Esophagus muscularis mucosa (tissue), 4 donors: ENCODE measurements around the gene CD34.

Experiments used
- EP300 ChIP-seq: sonication (generic); formaldehyde crosslinking; IDR thresholded peaks from one replicate; pipeline ENCODE4 v1.6.1; 2017; ENCODE audit warnings: antibody characterized with exemption
- POLR2A ChIP-seq: fragments of 450-650 bp; IDR thresholded peaks from one replicate; pipeline ENCODE4 v1.6.1; 2017; ENCODE audit warnings: antibody characterized with exemption, moderate library complexity, mild to moderate bottlenecking, low read depth
- POLR2AphosphoS5 ChIP-seq, 2 donors: sonication (generic); formaldehyde crosslinking; IDR thresholded peaks; one replicate each; pipeline ENCODE4 v1.6.1; 2017; ENCODE audit warnings: antibody characterized with exemption in 2 of 2
- TF ChIP-seq, protein P1 (sequence below), 3 experiments: fragments of 200-600 bp in 2 of 3; fragments of 450-650 bp in 1 of 3; sonication (generic) in 2 of 3; IDR thresholded peaks; one replicate each; pipeline ENCODE4 v1.5.1; 2017 to 2019; ENCODE audit warnings: antibody characterized with exemption in 3 of 3, mild to moderate bottlenecking in 2 of 3, moderate library complexity in 1 of 3

DNA sequence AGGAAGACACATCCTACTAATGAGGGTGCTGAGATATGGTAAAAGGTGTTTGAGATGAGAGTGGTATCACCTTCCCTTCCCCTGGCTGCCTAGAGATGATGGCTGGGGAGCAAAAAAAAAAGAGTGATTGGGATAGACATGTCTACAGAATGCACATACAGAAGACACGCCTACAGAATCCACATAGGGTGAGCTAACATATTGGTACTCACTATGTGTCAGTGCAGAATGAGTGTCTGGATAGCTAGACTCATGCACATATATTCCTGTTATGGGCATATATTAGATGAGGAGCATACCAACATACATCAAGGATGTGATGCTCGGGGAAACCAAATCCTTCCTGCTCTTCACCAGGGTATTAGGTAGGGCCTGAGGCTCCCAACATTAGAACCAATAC, 16.2 kb downstream of the CD34 start:
- TF ChIP-seq, protein P1, sequence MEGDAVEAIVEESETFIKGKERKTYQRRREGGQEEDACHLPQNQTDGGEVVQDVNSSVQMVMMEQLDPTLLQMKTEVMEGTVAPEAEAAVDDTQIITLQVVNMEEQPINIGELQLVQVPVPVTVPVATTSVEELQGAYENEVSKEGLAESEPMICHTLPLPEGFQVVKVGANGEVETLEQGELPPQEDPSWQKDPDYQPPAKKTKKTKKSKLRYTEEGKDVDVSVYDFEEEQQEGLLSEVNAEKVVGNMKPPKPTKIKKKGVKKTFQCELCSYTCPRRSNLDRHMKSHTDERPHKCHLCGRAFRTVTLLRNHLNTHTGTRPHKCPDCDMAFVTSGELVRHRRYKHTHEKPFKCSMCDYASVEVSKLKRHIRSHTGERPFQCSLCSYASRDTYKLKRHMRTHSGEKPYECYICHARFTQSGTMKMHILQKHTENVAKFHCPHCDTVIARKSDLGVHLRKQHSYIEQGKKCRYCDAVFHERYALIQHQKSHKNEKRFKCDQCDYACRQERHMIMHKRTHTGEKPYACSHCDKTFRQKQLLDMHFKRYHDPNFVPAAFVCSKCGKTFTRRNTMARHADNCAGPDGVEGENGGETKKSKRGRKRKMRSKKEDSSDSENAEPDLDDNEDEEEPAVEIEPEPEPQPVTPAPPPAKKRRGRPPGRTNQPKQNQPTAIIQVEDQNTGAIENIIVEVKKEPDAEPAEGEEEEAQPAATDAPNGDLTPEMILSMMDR (IDR thresholded peaks at IDR 0.05), result no peak
- TF ChIP-seq POLR2AphosphoS5 (IDR thresholded peaks at IDR 0.05) (no peak), POLR2A (no peak), EP300 (no peak)
